ENCODE measurements around the gene MACO1.

The MACO1 gene

DNA sequence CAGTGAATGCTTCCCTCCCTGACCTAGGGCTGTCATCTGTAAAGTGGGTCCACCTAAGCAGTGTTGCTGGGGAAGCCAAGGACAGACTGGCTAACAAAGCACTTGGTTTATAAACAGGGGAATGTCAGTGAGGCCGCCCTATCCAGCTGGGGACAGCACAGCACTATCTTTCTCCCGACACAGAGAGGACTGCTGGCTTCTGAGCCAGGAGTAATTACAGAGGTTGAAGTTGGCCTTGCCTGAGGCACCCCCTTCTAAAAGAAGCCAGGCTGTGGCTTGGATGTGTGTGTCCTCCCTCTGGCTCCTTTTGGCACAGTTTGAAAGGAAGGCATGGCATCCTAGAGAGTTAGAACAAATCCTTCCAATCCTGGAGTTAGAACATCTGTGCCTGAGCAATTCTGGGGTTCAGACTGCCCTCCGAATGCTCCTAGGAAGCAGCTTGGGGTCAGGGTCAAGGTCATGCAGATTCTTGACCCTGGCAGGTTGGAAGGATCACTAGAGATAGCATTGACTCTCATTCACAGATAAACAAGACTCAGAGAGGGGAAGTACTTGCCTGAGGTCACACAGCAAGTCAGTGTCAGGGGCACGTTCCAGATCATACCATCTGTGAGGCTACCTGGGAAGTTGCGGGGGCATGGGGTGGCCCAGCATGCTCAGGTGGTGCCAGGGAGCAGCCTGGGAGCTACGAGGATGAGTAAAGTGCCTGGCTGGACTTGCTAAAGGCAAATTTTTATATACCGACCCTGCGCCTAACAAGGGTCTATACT, 111.4 kb downstream of the MACO1 start:
- H3K27ac ChIP-seq (ENCODE audit: low read depth, low read length, poor library complexity, severe bottlenecking): no peak overlapping the region
- H3K36me3 ChIP-seq (ENCODE audit: insufficient read depth, low read length): no peaks in the 10 kb centered on the region
- H3K4me2 ChIP-seq (ENCODE audit: low read length): no peak overlapping the region
- no peaks in the 10 kb centered on the region for H3K79me2 ChIP-seq (ENCODE audit: insufficient read depth, low read length)
- H3K27me3 ChIP-seq (ENCODE audit: insufficient read depth, low read length): peaks cover 14% of the 10 kb centered on the region
- H3K9me3 ChIP-seq (ENCODE audit: low read length): no peaks in the 10 kb centered on the region
- no peaks in the 10 kb centered on the region for H3K9me2 ChIP-seq (ENCODE audit: low read depth, low read length)
- no peaks in the 10 kb centered on the region for H3F3A ChIP-seq (ENCODE audit: insufficient read depth, low read length)
- no peak overlapping the region for H3K4me3 ChIP-seq (ENCODE audit: low read depth, low read length, poor library complexity, severe bottlenecking)
- H3K9ac ChIP-seq (ENCODE audit: low read length): no peak overlapping the region
- peaks cover 10% of the 10 kb centered on the region for H3K4me1 ChIP-seq (ENCODE audit: insufficient read depth, low read length, severe bottlenecking)
- no peak overlapping the region for H2AFZ ChIP-seq (ENCODE audit: low read length)
- TF ChIP-seq EZH2 (IDR thresholded peaks at IDR 0.05; ENCODE audit: borderline replicate concordance, low read length): no peak
- TF ChIP-seq, protein P1, sequence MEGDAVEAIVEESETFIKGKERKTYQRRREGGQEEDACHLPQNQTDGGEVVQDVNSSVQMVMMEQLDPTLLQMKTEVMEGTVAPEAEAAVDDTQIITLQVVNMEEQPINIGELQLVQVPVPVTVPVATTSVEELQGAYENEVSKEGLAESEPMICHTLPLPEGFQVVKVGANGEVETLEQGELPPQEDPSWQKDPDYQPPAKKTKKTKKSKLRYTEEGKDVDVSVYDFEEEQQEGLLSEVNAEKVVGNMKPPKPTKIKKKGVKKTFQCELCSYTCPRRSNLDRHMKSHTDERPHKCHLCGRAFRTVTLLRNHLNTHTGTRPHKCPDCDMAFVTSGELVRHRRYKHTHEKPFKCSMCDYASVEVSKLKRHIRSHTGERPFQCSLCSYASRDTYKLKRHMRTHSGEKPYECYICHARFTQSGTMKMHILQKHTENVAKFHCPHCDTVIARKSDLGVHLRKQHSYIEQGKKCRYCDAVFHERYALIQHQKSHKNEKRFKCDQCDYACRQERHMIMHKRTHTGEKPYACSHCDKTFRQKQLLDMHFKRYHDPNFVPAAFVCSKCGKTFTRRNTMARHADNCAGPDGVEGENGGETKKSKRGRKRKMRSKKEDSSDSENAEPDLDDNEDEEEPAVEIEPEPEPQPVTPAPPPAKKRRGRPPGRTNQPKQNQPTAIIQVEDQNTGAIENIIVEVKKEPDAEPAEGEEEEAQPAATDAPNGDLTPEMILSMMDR (IDR thresholded peaks at IDR 0.05; ENCODE audit: low read length): no peak
- no peaks in the 10 kb centered on the region for H4K20me1 ChIP-seq (ENCODE audit: insufficient read depth, low read length)

DNA sequence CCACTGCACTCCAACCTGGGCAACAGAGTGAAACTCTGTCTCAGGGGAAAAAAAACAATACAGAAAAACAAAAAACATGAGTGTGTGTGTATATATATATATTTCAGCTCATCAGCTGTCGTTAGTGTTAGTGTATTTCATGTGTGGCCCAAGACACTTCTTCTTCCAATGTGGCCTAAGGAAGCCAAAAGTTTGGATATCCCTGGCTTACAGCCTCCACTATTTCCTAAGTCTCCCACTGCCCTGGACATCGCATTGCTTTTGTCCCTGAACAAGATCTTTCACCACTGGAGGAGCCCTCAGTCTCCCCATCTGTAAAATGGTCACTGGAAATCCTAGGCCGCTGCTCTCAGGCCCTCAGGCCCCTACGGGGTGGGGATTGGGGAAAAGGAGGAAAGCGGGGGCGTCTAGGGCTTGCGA, 112.3 kb downstream of the MACO1 start:
- Histone ChIP-seq H3K4me3 (ENCODE audit: low read depth, low read length, poor library complexity, severe bottlenecking) (peak overlapping the region; percentile 68), H3K4me2 (ENCODE audit: low read length) (peak overlapping the region; percentile 83), H3K27me3 (ENCODE audit: insufficient read depth, low read length) (peaks cover 14% of the 10 kb centered on the region)

DNA sequence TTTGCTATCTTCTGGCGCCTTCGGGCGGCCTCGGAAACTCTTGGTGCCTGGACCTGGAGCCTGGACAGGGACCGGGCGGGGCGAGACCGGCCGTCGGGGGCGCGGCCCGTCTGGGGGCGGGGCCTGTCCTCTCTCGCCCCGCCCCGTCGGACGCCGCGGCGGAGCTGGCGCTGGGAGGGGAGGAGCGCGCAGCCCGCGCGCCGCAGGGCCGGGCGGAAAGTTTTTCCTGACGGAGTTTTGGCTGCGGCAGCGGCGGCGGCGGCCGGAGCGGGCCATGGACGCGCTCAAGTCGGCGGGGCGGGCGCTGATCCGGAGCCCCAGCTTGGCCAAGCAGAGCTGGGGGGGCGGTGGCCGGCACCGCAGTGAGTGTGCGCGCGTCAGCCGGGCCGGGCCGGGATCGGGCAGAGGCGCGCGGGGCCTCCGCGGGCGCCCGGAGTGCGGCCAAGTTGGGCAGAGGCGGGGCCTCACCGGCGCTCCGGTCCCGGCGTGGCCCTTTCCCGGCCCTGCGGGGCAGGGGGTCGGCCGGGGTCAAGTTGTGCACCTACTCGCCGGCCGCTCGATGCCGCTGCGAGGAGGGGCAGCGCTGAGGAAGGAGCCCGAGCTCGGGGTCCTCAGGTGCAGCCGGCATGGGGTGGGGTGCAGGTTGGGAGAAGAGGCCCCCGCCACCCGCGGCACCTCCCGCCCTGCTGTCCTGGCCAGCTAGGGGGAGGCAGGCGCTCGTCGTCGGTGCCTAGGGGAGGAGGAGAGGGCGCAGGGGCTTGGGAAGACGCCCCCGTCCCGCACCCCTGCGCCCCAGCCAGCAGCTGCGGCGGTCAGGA, 112.9 kb downstream of the MACO1 start, which contains the start of gene LDLRAP1:
Gene LDLRAP1 (plus strand): TSS at position 182 of the 818 bp plus-strand sequence. CDS start 93 bp downstream, at position 275.
- no peaks in the 10 kb centered on the region for H3K79me2 ChIP-seq (ENCODE audit: insufficient read depth, low read length)
- H3K36me3 ChIP-seq (ENCODE audit: insufficient read depth, low read length): no peaks in the 10 kb centered on the region
- H3K27ac ChIP-seq (ENCODE audit: low read depth, low read length, poor library complexity, severe bottlenecking): no peak within 1 kb of the TSS
- peak within 1 kb of the TSS; percentile 83 for H3K4me2 ChIP-seq (ENCODE audit: low read length)
- H3K9me2 ChIP-seq (ENCODE audit: low read depth, low read length): no peaks in the 10 kb centered on the region
- H3K4me3 ChIP-seq (ENCODE audit: low read depth, low read length, poor library complexity, severe bottlenecking): peak within 1 kb of the TSS; percentile 68
- H3F3A ChIP-seq (ENCODE audit: insufficient read depth, low read length): no peaks in the 10 kb centered on the region
- H3K9ac ChIP-seq (ENCODE audit: low read length): peak within 1 kb of the TSS; percentile 71
- H2AFZ ChIP-seq (ENCODE audit: low read length): no peak within 1 kb of the TSS; the same call in 1 of the 2 replicates
- no peaks in the 10 kb centered on the region for H3K9me3 ChIP-seq (ENCODE audit: low read length)
- peaks cover 14% of the 10 kb centered on the region for H3K27me3 ChIP-seq (ENCODE audit: insufficient read depth, low read length)
- TF ChIP-seq EZH2 (IDR thresholded peaks at IDR 0.05; ENCODE audit: borderline replicate concordance, low read length): no peak
- TF ChIP-seq, protein P1 (IDR thresholded peaks at IDR 0.05; ENCODE audit: low read length): no peak
- peaks cover 13% of the 10 kb centered on the region for H3K4me1 ChIP-seq (ENCODE audit: insufficient read depth, low read length, severe bottlenecking)
- no peaks in the 10 kb centered on the region for H4K20me1 ChIP-seq (ENCODE audit: insufficient read depth, low read length)

More for the DNA sequence above, 112.3 kb downstream of the MACO1 start:
- no peaks in the 10 kb centered on the region for H3K9me2 ChIP-seq (ENCODE audit: low read depth, low read length)
- no peak for TF ChIP-seq EZH2 (IDR thresholded peaks at IDR 0.05; ENCODE audit: borderline replicate concordance, low read length)
- TF ChIP-seq, protein P1 (IDR thresholded peaks at IDR 0.05; ENCODE audit: low read length): no peak
- H3K36me3 ChIP-seq (ENCODE audit: insufficient read depth, low read length): no peaks in the 10 kb centered on the region
- H3F3A ChIP-seq (ENCODE audit: insufficient read depth, low read length): no peaks in the 10 kb centered on the region
- peaks cover 10% of the 10 kb centered on the region for H3K4me1 ChIP-seq (ENCODE audit: insufficient read depth, low read length, severe bottlenecking)
- no peak overlapping the region for H2AFZ ChIP-seq (ENCODE audit: low read length)
- H3K9me3 ChIP-seq (ENCODE audit: low read length): no peaks in the 10 kb centered on the region
- H3K27ac ChIP-seq (ENCODE audit: low read depth, low read length, poor library complexity, severe bottlenecking): no peak overlapping the region
- no peaks in the 10 kb centered on the region for H3K79me2 ChIP-seq (ENCODE audit: insufficient read depth, low read length)
- H3K9ac ChIP-seq (ENCODE audit: low read length): no peak overlapping the region
- no peaks in the 10 kb centered on the region for H4K20me1 ChIP-seq (ENCODE audit: insufficient read depth, low read length)
